Retinal pigment epithelial cell (primary cell): ENCODE results near the gene METAP2.
"Not testable (repeated sequence)": the region's sequence is repeated elsewhere in the genome, so short reads cannot be mapped to it uniquely, and the experiment has no call there.

Experiments used
- DNase-seq: peaks from one replicate; pipeline ENCODE4 v3.0.0-alpha.2; 2010; ENCODE audit warnings: low read depth
- H3K4me3 ChIP-seq: 2 replicates; pipeline ENCODE4 v1.5.1; 2011; ENCODE audit warnings: mild to moderate bottlenecking, low read length, control low read depth, moderate library complexity
- TF ChIP-seq, protein P1 (sequence below): conservative IDR thresholded peaks from 2 replicates; pipeline ENCODE4 v1.5.1; 2011; ENCODE audit warnings: low read depth, low read length, control low read depth, inconsistent platforms

Gene METAP2

DNA sequence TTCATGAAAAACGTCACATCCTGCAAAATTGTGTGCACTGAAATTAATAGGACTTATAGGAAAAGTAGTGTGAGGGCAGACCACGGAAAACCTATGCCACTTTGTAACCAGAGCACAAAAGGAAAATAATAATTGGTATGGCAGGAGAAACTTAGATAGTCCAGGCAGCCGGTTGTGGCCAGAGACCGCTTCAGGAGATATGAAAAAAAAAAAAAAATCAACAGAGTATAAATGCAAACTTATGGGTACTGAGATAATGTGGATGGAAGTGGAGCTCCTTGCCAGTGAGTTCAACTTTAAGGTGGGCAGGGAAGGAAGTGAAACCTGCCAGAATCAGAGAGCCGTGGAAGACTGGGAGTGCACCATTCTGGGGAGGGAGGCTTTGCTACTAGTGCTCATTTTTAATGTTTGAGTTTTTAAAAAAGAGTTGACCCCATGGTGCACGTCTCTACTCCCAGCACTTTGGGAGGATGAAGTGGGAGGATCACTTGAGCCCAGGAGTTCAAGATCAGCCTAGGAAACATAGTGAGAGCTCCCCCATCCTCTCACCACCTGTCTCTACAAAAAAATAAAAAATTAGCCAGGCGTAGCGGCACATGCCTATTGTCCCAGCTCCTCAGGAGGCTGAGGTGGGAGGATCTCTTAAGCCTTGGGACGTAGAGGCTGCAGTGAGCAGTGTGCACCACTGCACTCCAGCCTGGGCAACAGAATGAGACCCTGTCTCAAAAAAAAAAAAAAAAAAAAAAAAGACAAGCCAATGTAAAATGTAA is 34.3 kb upstream of the METAP2 start:
- DNase-seq = no peak
- TF ChIP-seq, protein P1, sequence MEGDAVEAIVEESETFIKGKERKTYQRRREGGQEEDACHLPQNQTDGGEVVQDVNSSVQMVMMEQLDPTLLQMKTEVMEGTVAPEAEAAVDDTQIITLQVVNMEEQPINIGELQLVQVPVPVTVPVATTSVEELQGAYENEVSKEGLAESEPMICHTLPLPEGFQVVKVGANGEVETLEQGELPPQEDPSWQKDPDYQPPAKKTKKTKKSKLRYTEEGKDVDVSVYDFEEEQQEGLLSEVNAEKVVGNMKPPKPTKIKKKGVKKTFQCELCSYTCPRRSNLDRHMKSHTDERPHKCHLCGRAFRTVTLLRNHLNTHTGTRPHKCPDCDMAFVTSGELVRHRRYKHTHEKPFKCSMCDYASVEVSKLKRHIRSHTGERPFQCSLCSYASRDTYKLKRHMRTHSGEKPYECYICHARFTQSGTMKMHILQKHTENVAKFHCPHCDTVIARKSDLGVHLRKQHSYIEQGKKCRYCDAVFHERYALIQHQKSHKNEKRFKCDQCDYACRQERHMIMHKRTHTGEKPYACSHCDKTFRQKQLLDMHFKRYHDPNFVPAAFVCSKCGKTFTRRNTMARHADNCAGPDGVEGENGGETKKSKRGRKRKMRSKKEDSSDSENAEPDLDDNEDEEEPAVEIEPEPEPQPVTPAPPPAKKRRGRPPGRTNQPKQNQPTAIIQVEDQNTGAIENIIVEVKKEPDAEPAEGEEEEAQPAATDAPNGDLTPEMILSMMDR = no peak
- no peak overlapping the region for H3K4me3 ChIP-seq

DNA sequence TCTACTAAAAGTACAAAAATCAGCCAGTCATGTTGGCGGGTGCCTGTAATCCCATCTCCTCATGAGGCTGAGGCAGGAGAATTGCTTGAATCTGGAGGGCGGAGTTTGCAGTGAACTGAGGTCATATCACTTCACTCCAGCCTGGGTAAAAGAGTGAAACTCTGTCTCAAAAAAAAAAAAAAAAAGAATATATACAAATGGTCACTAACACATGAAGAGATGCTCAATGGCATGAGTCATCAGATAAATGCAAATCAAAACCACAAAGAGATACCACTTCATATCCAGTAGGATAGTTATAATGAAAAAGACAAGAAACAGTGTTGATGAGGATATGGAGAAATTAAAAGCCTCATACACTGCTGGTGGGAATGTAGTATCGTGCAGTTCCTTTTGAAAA is 33.6 kb upstream of the METAP2 start:
- DNase-seq = no peak
- TF ChIP-seq, protein P1 = no peak
- no peak overlapping the region for H3K4me3 ChIP-seq

DNA sequence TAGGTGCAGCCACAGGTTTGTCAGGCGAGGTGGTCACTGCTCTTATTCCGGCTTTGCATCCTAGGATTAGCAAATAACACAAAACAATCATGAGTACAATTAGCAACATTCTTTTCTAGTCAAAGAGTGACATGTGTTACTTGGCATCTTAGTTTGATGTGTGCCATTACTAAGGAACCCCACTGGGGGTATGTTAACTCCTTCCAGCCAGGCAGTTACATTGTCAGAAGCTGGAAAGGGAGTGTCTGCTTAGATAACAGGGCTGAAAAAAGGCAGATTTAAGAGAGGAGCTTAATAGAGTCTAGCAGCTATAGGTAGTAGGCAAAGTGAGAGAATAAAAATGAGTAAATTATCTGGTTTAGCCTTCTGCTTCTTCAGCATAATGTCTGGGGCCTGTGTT is 30.5 kb upstream of the METAP2 start:
- no peak overlapping the region for H3K4me3 ChIP-seq
- DNase-seq = no peak
- TF ChIP-seq, protein P1 = no peak

DNA sequence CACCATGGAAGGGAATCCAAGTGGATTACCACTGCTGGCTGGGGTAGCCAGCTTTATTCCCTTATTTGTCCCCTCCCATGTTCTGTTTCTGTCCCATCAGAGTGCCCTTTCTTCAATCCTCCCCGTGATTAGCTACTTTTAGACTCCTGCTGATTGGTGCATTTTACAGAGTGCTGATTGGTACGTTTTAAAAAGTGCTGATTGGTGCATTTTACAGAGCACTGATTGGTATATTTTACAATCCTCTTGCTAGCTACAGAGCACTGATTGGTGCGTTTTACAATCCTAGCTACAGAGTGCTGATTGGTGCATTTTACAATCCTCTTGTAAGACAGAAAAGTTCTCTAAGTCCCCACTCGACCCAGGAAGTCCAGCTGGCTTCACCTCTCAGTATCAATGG is 28.9 kb upstream of the METAP2 start:
- not testable (repeated sequence) for H3K4me3 ChIP-seq, DNase-seq

DNA sequence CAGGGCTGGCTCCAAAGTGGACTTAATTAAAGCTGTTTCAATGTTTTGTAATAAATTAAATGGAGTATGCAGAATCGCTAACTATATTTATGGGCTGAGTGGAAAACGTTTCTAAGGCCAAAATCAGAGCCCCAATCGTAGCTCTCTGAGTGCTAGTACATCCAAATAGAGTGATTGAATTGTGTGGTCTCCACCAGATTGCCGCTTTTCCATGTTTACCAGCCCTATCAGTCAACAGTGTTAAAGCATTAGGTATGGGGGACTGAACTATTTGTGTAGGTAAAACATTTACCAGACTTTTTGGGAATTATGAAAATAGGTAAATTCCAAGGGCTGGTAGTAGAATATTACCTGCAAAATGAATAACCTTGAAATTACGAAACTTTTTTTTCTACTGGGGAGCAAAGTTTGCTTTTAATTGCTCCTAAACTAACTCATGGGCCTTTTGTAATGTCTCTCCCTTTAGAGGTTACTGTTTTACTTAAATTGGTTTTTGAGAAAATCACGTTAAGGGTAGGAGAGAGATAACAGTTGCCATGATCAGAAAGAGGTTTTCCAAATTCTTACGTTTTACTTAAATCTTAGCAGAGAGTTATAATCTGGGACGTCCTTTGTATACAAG is 28.0 kb upstream of the METAP2 start:
- DNase-seq = no peak
- TF ChIP-seq, protein P1 = no peak
- H3K4me3 ChIP-seq = no peak overlapping the region

DNA sequence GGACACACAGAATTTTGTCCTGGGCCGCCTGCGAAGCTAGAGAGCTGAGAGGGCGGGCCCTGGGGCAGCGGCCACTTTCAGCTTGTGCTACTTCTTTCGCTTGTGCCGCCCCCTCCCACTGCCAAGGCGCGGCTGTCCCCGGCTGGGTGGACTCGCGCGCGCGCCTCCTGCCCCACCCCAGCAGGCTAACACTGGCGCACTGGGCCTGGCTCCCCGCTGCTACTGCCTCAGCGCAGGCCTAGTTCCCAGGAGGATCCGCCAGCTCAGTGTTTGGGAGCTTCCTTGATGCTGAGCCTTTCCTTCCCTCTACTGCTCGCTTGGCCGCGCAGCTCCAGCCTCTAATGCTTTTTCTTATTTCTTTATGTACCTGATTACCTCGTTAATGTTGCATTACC is 27.4 kb upstream of the METAP2 start:
- TF ChIP-seq, protein P1 = no peak
- H3K4me3 ChIP-seq = peak overlapping the region; percentile 6
- no peak for DNase-seq

DNA sequence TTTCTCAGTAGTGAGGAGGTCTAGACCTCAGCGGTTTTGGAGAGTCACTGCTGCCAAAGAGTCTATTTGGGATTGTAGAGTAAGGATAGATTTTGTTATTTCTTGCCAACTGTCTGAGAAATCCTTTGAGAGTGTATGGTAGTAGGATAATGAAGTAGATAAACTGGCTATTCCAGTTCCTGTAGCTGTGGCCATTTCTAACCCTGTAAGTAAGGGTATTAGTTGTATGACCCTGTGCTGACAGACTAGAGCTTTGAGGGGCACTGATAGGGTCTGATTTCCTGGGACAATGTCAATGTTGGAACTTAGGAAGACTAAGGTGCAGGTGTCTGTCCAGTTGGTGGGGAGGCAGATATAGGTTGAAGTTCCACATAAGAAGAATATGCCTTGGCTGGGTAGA is 24.3 kb upstream of the METAP2 start:
- not testable (repeated sequence) for DNase-seq, H3K4me3 ChIP-seq

DNA sequence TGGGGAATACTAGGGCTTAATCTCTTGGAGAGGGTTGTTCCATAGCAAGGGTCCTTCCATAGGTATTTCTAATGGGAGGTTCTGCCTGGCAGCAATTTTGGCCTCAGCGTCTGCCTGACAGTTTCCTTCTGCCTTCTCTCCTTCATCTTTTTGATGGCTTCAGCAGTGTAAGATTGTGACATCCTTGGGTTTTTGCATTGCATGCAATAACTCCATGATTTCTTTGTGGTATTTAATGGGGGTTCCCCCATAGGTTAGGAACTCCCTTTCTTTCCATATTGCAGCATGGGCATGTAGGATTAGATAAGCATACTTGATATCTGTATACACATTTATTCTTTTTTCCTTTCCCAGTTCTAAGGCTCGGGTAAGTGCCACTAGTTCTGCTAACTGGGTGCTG is 21.5 kb upstream of the METAP2 start:
- not testable (repeated sequence) for DNase-seq, H3K4me3 ChIP-seq

DNA sequence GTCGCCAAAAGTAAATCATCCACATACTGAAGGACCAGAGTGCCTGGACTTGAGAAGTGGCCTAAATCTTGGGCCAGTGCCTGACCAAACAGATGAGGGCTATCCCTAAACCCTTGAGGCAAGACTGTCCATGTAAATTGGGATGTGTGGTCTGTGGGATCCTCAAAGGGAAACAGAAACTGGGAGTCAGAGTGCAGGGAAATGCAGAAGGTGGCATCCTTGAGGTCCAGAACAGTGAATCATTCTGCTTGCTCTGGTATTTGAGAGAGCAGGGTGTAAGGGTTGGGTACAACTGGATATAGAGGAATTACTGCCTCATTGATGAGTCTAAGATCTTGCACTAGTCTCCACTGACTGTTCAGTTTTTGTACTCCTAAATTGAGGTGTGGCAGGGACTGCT is 20.1 kb upstream of the METAP2 start:
- DNase-seq, H3K4me3 ChIP-seq: not testable (repeated sequence)

DNA sequence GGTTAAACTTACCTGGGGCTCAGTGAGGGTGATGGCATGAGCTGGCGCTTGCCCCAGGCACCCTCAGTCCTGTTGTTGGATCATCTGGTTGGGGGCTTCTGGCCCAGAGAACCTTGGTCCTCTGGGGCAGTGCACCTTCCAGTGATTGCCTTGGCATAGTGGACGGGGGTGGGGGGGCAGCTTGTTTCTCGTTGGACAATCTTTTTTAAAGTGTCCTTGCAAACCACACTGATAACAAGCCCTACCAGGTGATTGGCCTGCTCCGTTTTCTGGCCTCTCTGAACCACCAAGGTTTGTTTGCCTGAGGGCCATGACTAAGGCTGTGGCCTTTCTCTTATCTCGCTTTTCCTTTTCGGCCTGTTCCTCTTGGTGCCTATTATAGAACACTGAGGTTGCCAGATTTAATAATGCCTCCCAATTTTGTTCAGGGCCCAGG is 19.2 kb upstream of the METAP2 start:
- DNase-seq, H3K4me3 ChIP-seq: not testable (repeated sequence)

DNA sequence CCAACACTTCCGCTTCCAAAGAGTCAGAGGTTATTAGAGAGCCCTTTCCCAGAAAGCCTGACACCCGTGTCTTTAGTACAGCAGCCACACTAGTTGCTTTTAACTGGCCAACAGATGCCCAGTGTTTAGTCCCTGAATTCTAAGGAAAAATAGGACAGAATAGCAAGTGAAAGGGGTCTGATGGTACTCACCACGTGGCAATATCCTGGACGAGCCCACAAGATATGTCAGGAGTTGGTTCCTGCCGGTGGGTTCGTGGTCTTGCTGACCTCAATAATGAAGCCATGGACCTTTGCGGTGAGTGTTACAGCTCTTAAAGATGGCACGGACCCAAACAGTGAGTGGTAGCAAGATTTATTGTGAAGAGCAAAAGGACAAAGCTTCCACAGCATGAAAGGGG is 16.3 kb upstream of the METAP2 start:
- H3K4me3 ChIP-seq, DNase-seq: not testable (repeated sequence)
